ENCODE data around the gene MAGI1. TPM values are rescaled to one million over a fixed set of nuclear protein-coding genes. Genes with fewer than 3 reads are reported as not detected.
A peak's percentile ranks its signal among the peaks of the same experiment; 100 is the strongest.

The MAGI1 gene
- total RNA-seq, 2 donors from 2014 or later, result 37.5 to 51.6 TPM

- TF ChIP-seq, protein P1, sequence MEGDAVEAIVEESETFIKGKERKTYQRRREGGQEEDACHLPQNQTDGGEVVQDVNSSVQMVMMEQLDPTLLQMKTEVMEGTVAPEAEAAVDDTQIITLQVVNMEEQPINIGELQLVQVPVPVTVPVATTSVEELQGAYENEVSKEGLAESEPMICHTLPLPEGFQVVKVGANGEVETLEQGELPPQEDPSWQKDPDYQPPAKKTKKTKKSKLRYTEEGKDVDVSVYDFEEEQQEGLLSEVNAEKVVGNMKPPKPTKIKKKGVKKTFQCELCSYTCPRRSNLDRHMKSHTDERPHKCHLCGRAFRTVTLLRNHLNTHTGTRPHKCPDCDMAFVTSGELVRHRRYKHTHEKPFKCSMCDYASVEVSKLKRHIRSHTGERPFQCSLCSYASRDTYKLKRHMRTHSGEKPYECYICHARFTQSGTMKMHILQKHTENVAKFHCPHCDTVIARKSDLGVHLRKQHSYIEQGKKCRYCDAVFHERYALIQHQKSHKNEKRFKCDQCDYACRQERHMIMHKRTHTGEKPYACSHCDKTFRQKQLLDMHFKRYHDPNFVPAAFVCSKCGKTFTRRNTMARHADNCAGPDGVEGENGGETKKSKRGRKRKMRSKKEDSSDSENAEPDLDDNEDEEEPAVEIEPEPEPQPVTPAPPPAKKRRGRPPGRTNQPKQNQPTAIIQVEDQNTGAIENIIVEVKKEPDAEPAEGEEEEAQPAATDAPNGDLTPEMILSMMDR (IDR thresholded peaks at IDR 0.05), result peak in 3 of 4 experiments; percentile 41 to 68 (median 43)
- TF ChIP-seq POLR2AphosphoS5 (IDR thresholded peaks at IDR 0.05), result no peak
- 64% methylated on average over 11 of the region's 11 CpGs for WGBS
- H3K4me3 ChIP-seq, result no peak overlapping the region
- intact Hi-C loops (cut with DNase I), result loop anchor here (10.0 kb wide), 1 partner anchor 228 kb away; no protein-coding TSS in a partner anchor
- DNase-seq (ENCODE audit: low spot score), result peak; percentile 17
- no peaks in the 10 kb centered on the region for H3K27me3 ChIP-seq (replicated peaks; ENCODE audit: insufficient read depth)
- H3K4me1 ChIP-seq (replicated peaks), result no peaks in the 10 kb centered on the region
- no peaks in the 10 kb centered on the region for H3K36me3 ChIP-seq
- no peak overlapping the region for H3K27ac ChIP-seq
- H3K9me3 ChIP-seq, result no peaks in the 10 kb centered on the region
Observed at GRCh38 chr3:65672871-65673815, 365.6 kb downstream of the MAGI1 start.

DNA sequence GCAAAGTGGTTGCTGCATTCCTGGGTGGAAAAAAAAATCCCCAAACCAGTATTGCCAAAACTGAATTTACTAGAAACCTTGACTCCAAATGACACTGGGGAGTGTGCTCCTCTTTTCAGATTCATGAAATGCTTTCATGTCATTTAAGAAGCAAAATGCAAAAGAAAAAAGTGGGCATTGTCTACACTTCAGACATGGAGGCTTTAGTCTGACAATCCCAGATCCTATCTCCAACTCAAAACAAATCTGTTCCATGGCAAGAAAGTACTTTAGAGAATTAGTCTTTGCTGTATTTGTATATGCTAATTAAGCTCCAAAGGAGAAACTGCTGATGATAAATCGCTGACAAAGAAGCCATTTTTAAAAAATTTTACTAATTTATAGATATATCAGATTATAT is 366.7 kb downstream of the MAGI1 start:
- Histone ChIP-seq H3K36me3 (no peaks in the 10 kb centered on the region), H3K27me3 (replicated peaks; ENCODE audit: insufficient read depth) (no peaks in the 10 kb centered on the region), H3K4me1 (replicated peaks) (no peaks in the 10 kb centered on the region), H3K9me3 (no peaks in the 10 kb centered on the region), H3K4me3 (no peak overlapping the region), H3K27ac (no peak overlapping the region)
- intact Hi-C loops (cut with DNase I), result loop anchor here (10.0 kb wide), 1 partner anchor 227 kb away; no protein-coding TSS in a partner anchor
- no peak for TF ChIP-seq POLR2AphosphoS5 (IDR thresholded peaks at IDR 0.05)
- DNase-seq (ENCODE audit: low spot score), result no peak
- 79% methylated on average over 1 of the region's 1 CpG for WGBS

- Histone ChIP-seq H3K4me3 (no peak overlapping the region), H3K27me3 (replicated peaks; ENCODE audit: insufficient read depth) (no peaks in the 10 kb centered on the region), H3K36me3 (no peaks in the 10 kb centered on the region), H3K27ac (no peak overlapping the region), H3K9me3 (no peaks in the 10 kb centered on the region), H3K4me1 (replicated peaks) (no peaks in the 10 kb centered on the region)
- TF ChIP-seq POLR2A (IDR thresholded peaks at IDR 0.05) (no peak), POLR2AphosphoS5 (IDR thresholded peaks at IDR 0.05) (no peak)
- intact Hi-C loops (cut with DNase I), result loop anchor here (10.0 kb wide), 1 partner anchor 226 kb away; no protein-coding TSS in a partner anchor
- no peak for DNase-seq (ENCODE audit: low spot score)
- WGBS, result 74% methylated on average over 3 of the region's 3 CpGs
Observed at GRCh38 chr3:65671004-65671403, 367.7 kb downstream of the MAGI1 start.

GRCh38 chr3:65669163-65669875 is 369.4 kb downstream of the MAGI1 start:
- Histone ChIP-seq H3K27me3 (replicated peaks; ENCODE audit: insufficient read depth) (no peaks in the 10 kb centered on the region), H3K4me3 (no peak overlapping the region), H3K27ac (no peak overlapping the region), H3K9me3 (no peaks in the 10 kb centered on the region), H3K4me1 (replicated peaks) (no peaks in the 10 kb centered on the region), H3K36me3 (no peaks in the 10 kb centered on the region)
- TF ChIP-seq POLR2A (IDR thresholded peaks at IDR 0.05) (no peak), POLR2AphosphoS5 (IDR thresholded peaks at IDR 0.05) (no peak)
- TF ChIP-seq, protein P1 (IDR thresholded peaks at IDR 0.05), result no peak
- WGBS, result 40% methylated on average over 5 of the region's 5 CpGs
- intact Hi-C loops (cut with DNase I), result no loop called here
- DNase-seq (ENCODE audit: low spot score), result no peak

GRCh38 chr3:65667963-65668362 is 370.8 kb downstream of the MAGI1 start:
- intact Hi-C loops (cut with DNase I), result no loop called here
- no peak for DNase-seq (ENCODE audit: low spot score)
- Histone ChIP-seq H3K27ac (no peak overlapping the region), H3K9me3 (no peaks in the 10 kb centered on the region), H3K27me3 (replicated peaks; ENCODE audit: insufficient read depth) (no peaks in the 10 kb centered on the region), H3K36me3 (no peaks in the 10 kb centered on the region), H3K4me3 (no peak overlapping the region), H3K4me1 (replicated peaks) (no peaks in the 10 kb centered on the region)
- TF ChIP-seq, protein P1 (IDR thresholded peaks at IDR 0.05), result no peak
- TF ChIP-seq POLR2A (IDR thresholded peaks at IDR 0.05), result no peak
- no peak for TF ChIP-seq POLR2AphosphoS5 (IDR thresholded peaks at IDR 0.05)
- WGBS, result 96% methylated on average over 4 of the region's 4 CpGs

Data from prostate gland (tissue), 2 donors.